ENCODE data around the gene LAMB1.

- TF ChIP-seq CTCF (conservative IDR thresholded peaks at IDR 0.05; ENCODE audit: low read length) (no peak), EZH2phosphoT487 (IDR thresholded peaks at IDR 0.05; ENCODE audit: borderline replicate concordance, low read depth, low read length) (no peak)
These were observed 21.6 kb upstream of the LAMB1 start for GRCh38 chr7:108024538-108024937.
